OCI-LY7 (cell line): ENCODE measurements around the gene RNASEH2A.

ENCODE experiments used
- CTCF ChIP-seq: fragments of 200-600 bp; sonication (generic); conservative IDR thresholded peaks from 2 replicates; pipeline ENCODE4 v1.5.1; 2014; ENCODE audit warnings: mild to moderate bottlenecking, antibody characterized with exemption, low read length, moderate library complexity, mixed read lengths
- EZH2phosphoT487 ChIP-seq: fragments of 200-600 bp; sonication (generic); IDR thresholded peaks from 2 replicates; pipeline ENCODE4 v1.6.1; 2018; ENCODE audit warnings: low read depth, borderline replicate concordance, mild to moderate bottlenecking, mixed run types, antibody characterized with exemption, low read length, moderate library complexity, mixed read lengths

GRCh38 chr19:12841094-12841493, 34.7 kb downstream of the RNASEH2A start:
- no peak for TF ChIP-seq CTCF
- TF ChIP-seq EZH2phosphoT487: no peak
